ENCODE measurements around the gene NDUFB2.

DNA sequence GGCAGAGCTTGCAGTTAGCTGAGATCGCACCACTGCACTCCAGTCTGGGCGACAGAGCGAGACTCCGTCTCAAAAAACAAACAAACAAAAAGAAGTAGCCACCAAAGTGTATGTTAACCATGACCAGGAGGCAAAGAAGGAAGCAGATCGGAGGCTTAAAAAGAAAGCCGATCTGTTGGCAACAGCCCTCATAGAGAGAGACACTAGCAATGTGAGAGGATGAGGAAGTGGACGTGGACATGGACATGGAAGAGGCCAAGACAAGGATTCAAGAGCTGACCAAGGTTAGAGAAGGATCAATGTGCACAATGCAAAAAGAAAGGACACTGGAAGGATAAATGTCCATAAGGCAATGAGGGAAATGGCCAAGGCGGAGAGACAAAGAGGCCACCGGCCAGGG, 38.6 kb upstream of the NDUFB2 start:
- TF ChIP-seq, protein P1, sequence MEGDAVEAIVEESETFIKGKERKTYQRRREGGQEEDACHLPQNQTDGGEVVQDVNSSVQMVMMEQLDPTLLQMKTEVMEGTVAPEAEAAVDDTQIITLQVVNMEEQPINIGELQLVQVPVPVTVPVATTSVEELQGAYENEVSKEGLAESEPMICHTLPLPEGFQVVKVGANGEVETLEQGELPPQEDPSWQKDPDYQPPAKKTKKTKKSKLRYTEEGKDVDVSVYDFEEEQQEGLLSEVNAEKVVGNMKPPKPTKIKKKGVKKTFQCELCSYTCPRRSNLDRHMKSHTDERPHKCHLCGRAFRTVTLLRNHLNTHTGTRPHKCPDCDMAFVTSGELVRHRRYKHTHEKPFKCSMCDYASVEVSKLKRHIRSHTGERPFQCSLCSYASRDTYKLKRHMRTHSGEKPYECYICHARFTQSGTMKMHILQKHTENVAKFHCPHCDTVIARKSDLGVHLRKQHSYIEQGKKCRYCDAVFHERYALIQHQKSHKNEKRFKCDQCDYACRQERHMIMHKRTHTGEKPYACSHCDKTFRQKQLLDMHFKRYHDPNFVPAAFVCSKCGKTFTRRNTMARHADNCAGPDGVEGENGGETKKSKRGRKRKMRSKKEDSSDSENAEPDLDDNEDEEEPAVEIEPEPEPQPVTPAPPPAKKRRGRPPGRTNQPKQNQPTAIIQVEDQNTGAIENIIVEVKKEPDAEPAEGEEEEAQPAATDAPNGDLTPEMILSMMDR (conservative IDR thresholded peaks at IDR 0.05; ENCODE audit: low read length): no peak
- no peak for TF ChIP-seq EZH2phosphoT487 (IDR thresholded peaks at IDR 0.05; ENCODE audit: borderline replicate concordance)
